Kidney (tissue), 14 donors: ENCODE results near the gene NRP1. TPM values are rescaled to one million over a fixed set of nuclear protein-coding genes. Genes with fewer than 3 reads are reported as not detected.
"Not testable (repeated sequence)": the region's sequence is repeated elsewhere in the genome, so short reads cannot be mapped to it uniquely, and the experiment has no call there.

ENCODE experiments used
- DNase-seq, 5 donors: peaks; one replicate each; pipeline ENCODE4 v3.0.0-alpha.2; 2013 to 2020
- FAIRE-seq: peaks from 2 replicates; lab custom pipeline; 2012; peaks lifted over from hg19 to GRCh38; lab: Jason Lieb, UNC
- H3K27ac ChIP-seq, 2 donors: one replicate each; pipeline ENCODE4 v1.7.0; 2013; ENCODE audit warnings: low read depth in 2 of 2, low read length in 2 of 2, inconsistent platforms in 1 of 2
- H3K27me3 ChIP-seq: one replicate; pipeline ENCODE4 v1.7.1; 2013; ENCODE audit warnings: low read length, inconsistent platforms; ENCODE audit not compliant: control insufficient read depth, insufficient read depth
- H3K36me3 ChIP-seq, 3 donors: one replicate each; pipeline versions ENCODE4 v1.7.0 to v1.7.1; 2013; ENCODE audit warnings: low read length in 3 of 3, control low read depth in 1 of 3, inconsistent platforms in 1 of 3; ENCODE audit not compliant: insufficient read depth in 3 of 3, control insufficient read depth in 2 of 3
- H3K4me1 ChIP-seq, 3 donors: one replicate each; pipeline versions ENCODE4 v1.7.0 to v1.7.1; 2013; ENCODE audit warnings: low read length in 3 of 3, inconsistent platforms in 1 of 3, low read depth in 1 of 3; ENCODE audit not compliant: control insufficient read depth in 2 of 3, insufficient read depth in 2 of 3
- H3K4me3 ChIP-seq, 3 donors: one replicate each; pipeline versions ENCODE4 v1.7.0 to v1.8.1; 2013; ENCODE audit warnings: low read length in 3 of 3, control low read depth in 1 of 3, inconsistent platforms in 1 of 3
- H3K9ac ChIP-seq, 3 donors: one replicate each; pipeline versions ENCODE4 v1.7.0 to v1.7.1; 2013; ENCODE audit warnings: low read length in 3 of 3, control low read depth in 1 of 3, inconsistent platforms in 1 of 3
- H3K9me3 ChIP-seq, 3 donors: one replicate each; pipeline versions ENCODE4 v1.7.0 to v1.7.1; 2013; ENCODE audit warnings: low read length in 3 of 3, control low read depth in 1 of 3, inconsistent platforms in 1 of 3; ENCODE audit not compliant: control insufficient read depth in 2 of 3, insufficient read depth in 1 of 3
- CTCF ChIP-seq: IDR thresholded peaks from 3 replicates; pipeline ENCODE4 v1.5.1; 2012; ENCODE audit warnings: mild to moderate bottlenecking, moderate library complexity, borderline replicate concordance; ENCODE audit not compliant: insufficient read depth; ENCODE audit errors: extremely low read depth
- intact Hi-C: fragments of 100-400 bp; cut with DNase I; formaldehyde crosslinking; loops from one replicate; pipeline ENCODE4 v1.11.1; 2022
- polyA plus RNA-seq: library from polyadenylated mRNA; stranded (reverse); fragments of 350-450 nt; fragmentation: Illumina TruSeq; extraction: RNeasy Lipid Tissue Mini Kit (QIAGEN cat#74804); gene quantifications from one replicate; pipeline ENCODE4 v1.2.3, GENCODE V29; 2014; ENCODE audit warnings: low read depth, low replicate concordance; ENCODE audit not compliant: insufficient read depth
- total RNA-seq: library from RNA; stranded (reverse); fragmentation: NEBNext Ultra II Directional; extraction: Animal tissue kit (Norgen Biotek cat#: 25700); gene quantifications from one replicate; pipeline ENCODE4 v1.2.1, GENCODE V29; 2021
- donor health status: control.
- donor health status: control.
- donor health status: control.
- donor health status: control.
- donor health status: control.
- donor health status: DM: yes; HTN: yes; CAD: no.
- donor health status: Normal renal cell carcinoma (clear cell type).

NRP1 gene
- total and polyA plus RNA-seq, 2 donors from 2014 or later, result 40.5 to 243 TPM

GRCh38 chr10:33303988-33304387 lies 30.5 kb downstream of the NRP1 start:
- Histone ChIP-seq H3K4me1 (peaks cover 0 to 6% (median 3%) of the 10 kb centered on the region in 3 donors), H3K4me3 (no peak overlapping the region), H3K36me3 (peaks cover 0 to 3% (median 0%) of the 10 kb centered on the region in 3 donors), H3K9me3 (no peaks in the 10 kb centered on the region), H3K27ac (peak overlapping the region in 1 of 2 donors; percentile 74), H3K9ac (no peak overlapping the region), H3K27me3 (no peaks in the 10 kb centered on the region)
- DNase-seq (no peak), FAIRE-seq (no peak)
- intact Hi-C loops, result no loop called here
- no peak for TF ChIP-seq CTCF

- Histone ChIP-seq H3K9me3 (no peaks in the 10 kb centered on the region), H3K27me3 (no peaks in the 10 kb centered on the region), H3K4me1 (peaks cover 0 to 13% (median 3%) of the 10 kb centered on the region in 3 donors), H3K36me3 (peaks cover 0 to 3% (median 0%) of the 10 kb centered on the region in 3 donors), H3K27ac (peak overlapping the region in 1 of 2 donors; percentile 65), H3K9ac (no peak overlapping the region), H3K4me3 (no peak overlapping the region)
- no peak for TF ChIP-seq CTCF
- intact Hi-C loops, result no loop called here
- no peak for FAIRE-seq
- DNase-seq, result peak in 1 of 5 donors; percentile 51
Observed at GRCh38 chr10:33302208-33302829, 32.1 kb downstream of the NRP1 start.

GRCh38 chr10:33301097-33301789 lies 33.2 kb downstream of the NRP1 start:
- Histone ChIP-seq H3K9me3 (no peaks in the 10 kb centered on the region), H3K27me3 (no peaks in the 10 kb centered on the region), H3K4me1 (peaks cover 0 to 13% (median 3%) of the 10 kb centered on the region in 3 donors), H3K9ac (no peak overlapping the region), H3K36me3 (peaks cover 0 to 3% (median 0%) of the 10 kb centered on the region in 3 donors), H3K27ac (peak overlapping the region in 1 of 2 donors; percentile 45), H3K4me3 (no peak overlapping the region)
- no peak for FAIRE-seq
- DNase-seq, result no peak
- intact Hi-C loops, result no loop called here
- TF ChIP-seq CTCF, result no peak

- H3K27me3 ChIP-seq, intact Hi-C loops, FAIRE-seq, H3K36me3 ChIP-seq, H3K9me3 ChIP-seq, H3K9ac ChIP-seq, H3K27ac ChIP-seq, H3K4me3 ChIP-seq, DNase-seq: not testable (repeated sequence)
- H3K4me1 ChIP-seq, result peaks cover 0 to 13% (median 3%) of the 10 kb centered on the region in 3 donors
Observed at GRCh38 chr10:33300544-33300943, 33.9 kb downstream of the NRP1 start.
